Lung (tissue), 12 donors: Measurements from ENCODE around the gene MAP2K5. TPM values are rescaled to one million over a fixed set of nuclear protein-coding genes. Genes with fewer than 3 reads are reported as not detected.

Source experiments
- ATAC-seq: fragments of 200-7000 bp; cut with Tn5 transposase; one replicate; pipeline ENCODE4 v1.9.1; 2020; ENCODE audit warnings: moderate number of reproducible peaks; ENCODE audit not compliant: insufficient read depth, low FRiP score
- DNase-seq, 3 donors: peaks; one replicate each; pipeline ENCODE4 v3.0.0-alpha.2; 2013 to 2017
- H3K27ac ChIP-seq, 2 donors: one replicate each; pipeline ENCODE4 v1.5.1; 2013; ENCODE audit warnings: mild to moderate bottlenecking in 2 of 2, moderate library complexity in 2 of 2, control low read depth in 1 of 2, inconsistent platforms in 1 of 2, low read depth in 1 of 2, low read length in 1 of 2
- H3K27me3 ChIP-seq, 3 donors: one replicate each; pipeline ENCODE4 v1.5.1; 2013; ENCODE audit warnings: low read length in 2 of 3; ENCODE audit not compliant: control insufficient read depth in 3 of 3, insufficient read depth in 3 of 3
- H3K36me3 ChIP-seq, 4 donors: one replicate each; pipeline ENCODE4 v1.5.1; 2013; ENCODE audit warnings: low read length in 4 of 4, mild to moderate bottlenecking in 1 of 4, moderate library complexity in 1 of 4; ENCODE audit not compliant: control insufficient read depth in 4 of 4, insufficient read depth in 4 of 4
- H3K4me1 ChIP-seq, 5 donors: one replicate each; pipeline ENCODE4 v1.5.1; 2013; ENCODE audit warnings: low read length in 5 of 5, mild to moderate bottlenecking in 2 of 5, moderate library complexity in 1 of 5; ENCODE audit not compliant: control insufficient read depth in 5 of 5, insufficient read depth in 5 of 5
- H3K4me3 ChIP-seq: one replicate; pipeline ENCODE4 v1.5.1; 2013; ENCODE audit warnings: mild to moderate bottlenecking, control low read depth, moderate library complexity
- H3K9ac ChIP-seq, 2 donors: one replicate each; pipeline ENCODE4 v1.5.1; 2013; ENCODE audit warnings: low read length in 2 of 2, control low read depth in 1 of 2; ENCODE audit not compliant: insufficient read depth in 1 of 2
- H3K9me3 ChIP-seq, 4 donors: one replicate each; pipeline ENCODE4 v1.5.1; 2013; ENCODE audit warnings: low read length in 3 of 4, mild to moderate bottlenecking in 1 of 4, moderate library complexity in 1 of 4; ENCODE audit not compliant: control insufficient read depth in 4 of 4, insufficient read depth in 3 of 4
- WGBS, 2 donors: extraction: QIAGEN DNeasy Blood & Tissue Kit; methylation state at CpG; one replicate each; pipeline ENCODE4 v1.1.7; 2013; 5-methylcytosine and 5-hydroxymethylcytosine counted together
- polyA plus RNA-seq, 2 donors: library from polyadenylated mRNA; stranded (reverse); fragments of 200-250 nt; gene quantifications; one replicate each; pipeline ENCODE4 v1.2.1, GENCODE V29; 2013
- total RNA-seq, 2 donors: library from RNA; depleted of rRNA in 1 of 2; stranded (reverse); fragments of >200 nt in 1 of 2; gene quantifications; one replicate each; pipeline ENCODE4 v1.2.1, GENCODE V29; 2014 to 2021
- TF ChIP-seq, protein P1 (sequence below): IDR thresholded peaks from 2 replicates; pipeline ENCODE4 v1.5.1; 2012; ENCODE audit warnings: mild to moderate bottlenecking; ENCODE audit errors: control extremely low read depth, extremely low read depth
- donor health status: control.
- donor health status: control.
- donor health status: Bipolar disorder and iron deficiency.
- donor health status: healthy.
- donor health status: DM: yes; HTN: yes; CAD: no.

Gene MAP2K5
- total and polyA plus RNA-seq, 4 donors = 6.3 to 19.1 (median 12.4) TPM

DNA sequence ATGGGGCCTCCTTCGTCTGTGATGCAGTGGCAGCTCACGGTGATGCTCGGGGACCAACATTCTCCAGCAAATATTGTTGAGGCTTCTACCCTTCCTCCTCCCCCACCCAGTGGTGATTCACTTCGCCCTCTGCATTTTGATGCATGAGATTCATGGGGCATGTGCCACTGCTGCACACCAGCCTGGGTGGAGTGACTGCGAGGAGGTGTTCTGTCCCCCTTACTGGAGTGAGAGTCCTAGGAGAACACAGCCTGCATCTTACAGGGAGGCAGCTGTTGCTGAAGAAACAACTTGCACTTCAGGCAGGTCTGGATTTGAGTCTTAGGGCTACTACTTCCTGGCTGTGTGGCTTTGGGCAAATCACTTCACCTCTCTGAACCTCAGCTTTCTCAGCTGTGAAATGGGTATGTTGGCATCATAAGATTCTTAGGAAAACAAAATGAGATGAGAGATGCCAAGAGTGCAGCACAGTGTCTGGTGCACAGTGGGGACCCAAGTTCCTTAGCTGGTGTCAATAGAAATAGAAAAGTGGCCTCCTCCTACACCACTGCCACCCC is 272.6 kb downstream of the MAP2K5 start:
- ATAC-seq (no peak), DNase-seq (peak in 1 of 3 donors; percentile 3)
- H3K36me3 ChIP-seq = no peaks in the 10 kb centered on the region
- WGBS, 2 donors = 78 to 87% methylated on average over 5 of the region's 5 CpGs
- no peak overlapping the region for H3K9ac ChIP-seq
- TF ChIP-seq, protein P1, sequence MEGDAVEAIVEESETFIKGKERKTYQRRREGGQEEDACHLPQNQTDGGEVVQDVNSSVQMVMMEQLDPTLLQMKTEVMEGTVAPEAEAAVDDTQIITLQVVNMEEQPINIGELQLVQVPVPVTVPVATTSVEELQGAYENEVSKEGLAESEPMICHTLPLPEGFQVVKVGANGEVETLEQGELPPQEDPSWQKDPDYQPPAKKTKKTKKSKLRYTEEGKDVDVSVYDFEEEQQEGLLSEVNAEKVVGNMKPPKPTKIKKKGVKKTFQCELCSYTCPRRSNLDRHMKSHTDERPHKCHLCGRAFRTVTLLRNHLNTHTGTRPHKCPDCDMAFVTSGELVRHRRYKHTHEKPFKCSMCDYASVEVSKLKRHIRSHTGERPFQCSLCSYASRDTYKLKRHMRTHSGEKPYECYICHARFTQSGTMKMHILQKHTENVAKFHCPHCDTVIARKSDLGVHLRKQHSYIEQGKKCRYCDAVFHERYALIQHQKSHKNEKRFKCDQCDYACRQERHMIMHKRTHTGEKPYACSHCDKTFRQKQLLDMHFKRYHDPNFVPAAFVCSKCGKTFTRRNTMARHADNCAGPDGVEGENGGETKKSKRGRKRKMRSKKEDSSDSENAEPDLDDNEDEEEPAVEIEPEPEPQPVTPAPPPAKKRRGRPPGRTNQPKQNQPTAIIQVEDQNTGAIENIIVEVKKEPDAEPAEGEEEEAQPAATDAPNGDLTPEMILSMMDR = no peak
- H3K27me3 ChIP-seq = peaks cover 1 to 35% (median 27%) of the 10 kb centered on the region in 3 donors
- no peak overlapping the region for H3K27ac ChIP-seq
- H3K4me3 ChIP-seq = no peak overlapping the region
- H3K4me1 ChIP-seq = peaks cover 0 to 4% (median 0%) of the 10 kb centered on the region in 5 donors
- peaks cover 0 to 10% (median 0%) of the 10 kb centered on the region in 4 donors for H3K9me3 ChIP-seq

DNA sequence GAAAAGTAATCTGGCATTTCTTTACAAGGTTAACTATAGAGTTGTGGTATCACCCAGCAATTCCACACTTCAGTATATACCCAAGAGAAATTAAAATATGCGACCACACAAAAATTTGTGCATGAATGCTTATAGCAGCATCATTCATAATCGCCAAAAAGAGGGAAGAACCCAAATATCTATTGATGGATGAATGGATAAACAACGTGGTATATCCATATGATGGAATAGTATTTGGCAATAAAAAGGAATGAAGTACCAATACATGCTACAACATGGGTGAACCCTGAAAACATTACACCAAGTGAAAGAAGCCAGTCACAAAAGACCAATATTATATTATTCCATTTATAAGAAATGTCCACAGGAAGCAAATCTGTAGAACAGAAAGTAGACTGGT is 274.2 kb downstream of the MAP2K5 start:
- no peak overlapping the region for H3K9ac ChIP-seq
- TF ChIP-seq, protein P1 = no peak
- no peak overlapping the region for H3K27ac ChIP-seq
- ATAC-seq = no peak
- H3K4me1 ChIP-seq = peaks cover 0 to 7% (median 0%) of the 10 kb centered on the region in 5 donors
- peaks cover 0 to 13% (median 0%) of the 10 kb centered on the region in 4 donors for H3K9me3 ChIP-seq
- 93 to 100% methylated on average over 3 of the region's 3 CpGs for WGBS, 2 donors
- H3K36me3 ChIP-seq = no peaks in the 10 kb centered on the region
- no peak overlapping the region for H3K4me3 ChIP-seq
- H3K27me3 ChIP-seq = peaks cover 9 to 48% (median 37%) of the 10 kb centered on the region in 3 donors
- DNase-seq = no peak

DNA sequence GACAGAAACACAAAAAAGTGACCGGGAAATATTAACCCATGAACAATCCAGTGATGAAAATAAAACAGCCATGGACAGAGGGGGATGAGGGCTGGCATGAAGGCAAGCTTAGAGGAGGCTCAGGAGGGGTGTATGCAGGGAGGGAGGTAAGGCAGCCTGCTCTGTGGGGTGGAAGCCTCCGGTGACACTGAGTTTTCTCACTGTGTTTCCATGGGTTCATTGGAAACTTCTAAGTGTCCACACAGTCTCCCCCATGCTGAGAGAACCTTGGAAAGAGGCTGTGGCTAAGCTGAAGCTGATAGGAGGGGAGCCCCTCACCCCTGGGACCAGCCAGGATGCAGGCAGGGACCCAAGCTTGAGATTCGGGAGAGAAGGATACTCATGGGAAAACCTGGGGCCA is 276.0 kb downstream of the MAP2K5 start:
- peaks cover 0 to 16% (median 0%) of the 10 kb centered on the region in 4 donors for H3K9me3 ChIP-seq
- H3K9ac ChIP-seq = no peak overlapping the region
- peaks cover 0 to 18% (median 7%) of the 10 kb centered on the region in 5 donors for H3K4me1 ChIP-seq
- H3K27me3 ChIP-seq = peaks cover 25 to 55% (median 49%) of the 10 kb centered on the region in 3 donors
- 80 to 85% methylated on average over 3 of the region's 3 CpGs for WGBS, 2 donors
- TF ChIP-seq, protein P1 = no peak
- H3K4me3 ChIP-seq = no peak overlapping the region
- H3K36me3 ChIP-seq = no peaks in the 10 kb centered on the region
- DNase-seq = no peak
- H3K27ac ChIP-seq = no peak overlapping the region
- no peak for ATAC-seq

DNA sequence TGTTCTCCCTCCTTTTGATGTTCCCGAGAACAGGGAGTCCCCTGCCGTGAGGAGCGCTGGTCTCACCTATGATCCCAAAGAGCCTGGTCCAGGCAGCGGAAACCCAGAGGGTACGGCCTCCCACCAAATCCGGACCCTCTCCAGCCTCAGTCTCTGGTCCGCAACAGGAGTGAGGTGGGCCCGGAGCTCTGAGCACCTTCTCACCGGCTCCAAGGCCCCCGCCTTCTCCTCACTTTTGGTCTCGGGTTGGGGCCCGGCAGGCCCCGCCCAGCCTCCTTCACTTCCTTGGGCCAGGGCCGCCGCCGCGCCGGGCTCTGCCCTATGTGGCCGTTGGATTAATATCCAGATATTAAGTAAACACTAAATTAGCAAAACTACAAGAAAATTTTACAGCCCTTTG is 277.1 kb downstream of the MAP2K5 start:
- no peak overlapping the region for H3K4me3 ChIP-seq
- H3K9me3 ChIP-seq = peaks cover 0 to 19% (median 0%) of the 10 kb centered on the region in 4 donors
- H3K9ac ChIP-seq = no peak overlapping the region
- H3K4me1 ChIP-seq = peaks cover 0 to 20% (median 7%) of the 10 kb centered on the region in 5 donors
- H3K36me3 ChIP-seq = no peaks in the 10 kb centered on the region
- no peak for DNase-seq
- H3K27ac ChIP-seq = no peak overlapping the region
- TF ChIP-seq, protein P1 = no peak
- 11 to 17% methylated on average over 19 of the region's 19 CpGs for WGBS, 2 donors
- no peak for ATAC-seq
- H3K27me3 ChIP-seq = peaks cover 31 to 66% (median 60%) of the 10 kb centered on the region in 3 donors
